NCI-H524 treated with DMSO at 0.1 percent for 48 hours (cell line): ENCODE measurements around the gene PHC3.
"Not testable (repeated sequence)": the region's sequence is repeated elsewhere in the genome, so short reads cannot be mapped to it uniquely, and the experiment has no call there.

ENCODE experiments used
- DNase-seq: peaks from one replicate; lab custom pipeline; 2025; lab: John Stamatoyannopoulos, UW

The PHC3 gene

GRCh38 chr3:170128977-170129431 is 52.5 kb downstream of the PHC3 start:
- no peak for DNase-seq

GRCh38 chr3:170128259-170128976 is 53.1 kb downstream of the PHC3 start:
- no peak for DNase-seq

DNA sequence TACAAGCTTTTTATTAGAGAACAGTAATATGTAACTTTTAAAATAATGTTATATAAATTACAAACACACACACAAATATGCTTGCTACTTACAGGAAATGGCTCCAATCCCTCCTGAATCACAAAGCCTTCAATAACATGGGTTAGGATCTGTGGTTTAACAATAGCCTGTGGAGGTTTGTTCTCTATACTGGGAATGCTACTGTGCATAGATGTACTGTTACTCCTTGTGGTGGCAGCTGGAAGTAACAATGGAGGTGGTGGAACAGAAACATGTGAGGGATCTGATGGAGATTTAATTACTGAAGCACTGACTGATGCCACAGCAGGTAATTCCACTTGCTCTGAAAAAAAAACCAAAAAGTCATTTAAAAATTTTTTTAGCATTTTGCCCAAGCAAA is 64.4 kb downstream of the PHC3 start:
- DNase-seq: no peak

DNA sequence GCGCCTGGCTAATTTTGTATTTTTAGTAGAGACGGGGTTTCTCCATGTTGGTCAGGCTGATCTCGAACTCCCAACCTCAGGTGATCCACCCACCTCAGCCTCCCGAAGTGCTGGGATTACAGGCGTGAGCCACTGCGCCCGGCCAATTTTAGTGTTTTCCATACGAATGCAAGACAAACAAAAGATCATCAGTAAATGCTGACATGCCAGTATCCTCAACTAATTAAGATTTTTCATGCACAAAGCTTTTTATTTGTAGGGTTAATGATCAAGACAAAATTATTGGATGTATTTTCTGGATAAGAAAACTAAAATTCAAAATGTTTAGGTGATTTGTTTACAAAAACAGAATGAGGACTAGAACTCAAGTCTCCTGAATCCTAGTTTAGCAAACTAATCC is 67.4 kb downstream of the PHC3 start:
- not testable (repeated sequence) for DNase-seq

DNA sequence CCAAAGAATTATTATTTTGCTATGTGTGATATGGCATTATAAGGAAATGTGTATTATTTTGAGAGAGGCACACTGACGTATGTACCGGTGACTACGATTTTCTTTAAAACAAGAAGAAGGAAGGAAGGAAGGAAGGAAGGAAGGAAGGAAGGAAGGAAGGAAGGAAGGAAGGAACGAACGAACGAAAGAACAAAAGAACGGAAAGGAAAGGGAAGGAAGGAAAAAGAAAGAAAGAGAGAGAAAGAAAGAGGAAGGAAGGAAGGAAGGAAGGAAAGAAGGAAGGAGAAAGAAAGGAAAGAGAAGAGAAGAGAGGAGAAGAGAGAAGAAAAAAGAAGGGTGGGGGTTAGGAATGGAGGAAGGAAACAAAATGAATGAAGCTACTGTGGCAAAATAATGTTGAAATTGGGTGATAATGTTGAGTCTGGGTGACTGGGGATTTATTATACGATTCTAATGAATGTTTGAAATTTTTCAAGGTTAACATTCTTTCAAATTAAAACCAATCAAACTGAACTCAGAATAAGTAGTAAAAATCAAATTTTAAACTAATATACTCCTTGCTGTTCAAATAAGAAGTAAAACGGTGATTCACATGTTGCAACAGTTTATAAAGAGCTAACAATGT is 70.3 kb downstream of the PHC3 start:
- DNase-seq: no peak

GRCh38 chr3:170109579-170110293 is 71.8 kb downstream of the PHC3 start:
- no peak for DNase-seq

DNA sequence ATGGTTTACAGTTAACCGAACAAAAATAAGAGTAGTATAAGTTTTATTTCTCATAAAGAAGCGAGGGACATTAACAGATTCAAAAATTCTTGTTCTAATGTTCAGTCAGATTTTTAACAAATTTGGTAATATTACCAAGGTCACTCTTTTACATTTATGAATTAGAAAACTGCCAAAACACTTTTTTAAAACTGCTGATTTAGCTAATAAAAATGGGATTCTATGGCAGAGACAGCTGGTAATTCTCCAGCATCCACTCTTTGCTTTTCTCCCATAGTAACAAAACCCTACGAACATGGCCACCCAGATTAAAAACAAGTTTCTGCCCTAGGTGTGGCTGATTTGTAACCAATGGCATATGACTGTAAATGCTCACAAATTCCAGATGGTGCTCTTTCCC is 72.6 kb downstream of the PHC3 start:
- no peak for DNase-seq

DNA sequence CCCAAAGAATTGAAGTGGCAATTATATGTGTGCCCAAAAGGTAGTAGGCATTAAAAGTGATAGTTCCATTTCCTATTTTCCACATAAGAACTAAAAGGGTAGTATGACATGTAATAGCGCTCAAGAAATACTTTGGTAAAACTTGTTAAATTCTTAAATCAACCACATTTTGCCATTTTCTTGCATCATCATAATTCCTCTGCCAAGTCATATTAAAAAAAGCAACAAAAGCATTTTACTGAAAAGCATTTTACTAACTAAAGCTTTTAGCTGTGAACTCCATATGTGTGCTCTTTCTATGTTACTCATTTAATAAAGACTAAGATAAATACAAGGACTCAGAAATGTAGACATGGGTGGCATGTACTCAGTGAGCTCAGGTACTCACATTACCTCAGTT is 73.6 kb downstream of the PHC3 start:
- DNase-seq: no peak

DNA sequence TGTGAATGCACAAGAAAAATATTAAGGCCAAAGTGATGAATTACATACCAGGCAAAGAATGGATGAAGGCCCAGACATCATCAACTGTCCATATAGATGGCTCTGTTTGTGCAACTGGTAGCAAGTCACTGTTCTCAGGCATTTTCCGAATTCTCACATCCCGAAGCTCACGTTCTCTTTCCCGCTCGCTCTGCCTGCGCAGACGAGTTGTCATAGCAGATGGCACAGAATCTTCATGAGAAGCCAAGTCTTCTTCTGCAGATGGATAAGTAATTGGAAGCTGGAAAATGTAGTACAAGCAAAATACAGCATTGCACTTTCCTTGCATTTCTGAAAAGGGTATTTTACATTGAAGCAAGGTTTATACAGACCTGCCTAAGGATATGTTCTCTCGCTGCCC is 79.1 kb downstream of the PHC3 start:
- no peak for DNase-seq

GRCh38 chr3:170100944-170101343 is 80.6 kb downstream of the PHC3 start:
- DNase-seq: no peak

DNA sequence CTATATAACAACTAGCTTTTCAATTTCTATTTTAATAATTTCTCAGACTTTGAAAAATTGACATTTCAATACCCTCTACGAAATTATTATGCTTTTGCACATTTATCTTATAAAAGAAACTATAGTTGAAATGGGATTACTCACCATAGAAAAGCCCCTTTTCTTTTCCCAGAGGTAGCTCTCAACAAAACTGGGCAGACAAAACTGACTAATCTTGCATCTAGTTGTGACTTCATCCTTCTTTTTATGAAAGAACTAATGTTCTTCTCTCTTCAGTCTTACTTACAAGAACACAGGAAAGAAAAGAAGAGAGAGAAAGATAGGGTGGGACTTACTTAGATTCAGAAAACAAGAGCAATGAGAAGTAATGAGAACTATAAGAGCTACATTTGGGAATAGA is 82.8 kb downstream of the PHC3 start:
- DNase-seq: no peak

GRCh38 chr3:170096342-170096741 is 85.2 kb downstream of the PHC3 start:
- no peak for DNase-seq

GRCh38 chr3:170095771-170096170 is 85.8 kb downstream of the PHC3 start:
- no peak for DNase-seq

DNA sequence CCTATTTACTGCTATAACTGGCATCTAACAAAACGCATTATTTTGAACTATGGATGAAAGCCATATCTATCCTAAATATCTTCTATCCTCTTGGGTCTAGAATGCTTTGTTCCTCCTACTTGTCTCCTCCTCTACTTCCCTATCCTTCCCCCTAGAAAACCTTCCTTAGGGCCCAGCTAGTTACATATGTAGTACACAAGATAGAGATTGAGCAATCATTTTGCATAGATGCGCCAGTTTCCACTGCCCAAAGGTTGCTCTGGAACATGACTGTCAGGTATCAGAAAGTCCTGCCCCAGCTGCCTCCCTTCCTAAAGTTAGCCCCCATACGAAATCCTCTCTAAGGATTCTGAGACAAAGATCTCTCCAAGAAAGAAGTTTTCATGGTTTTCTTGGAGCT is 88.6 kb downstream of the PHC3 start:
- no peak for DNase-seq

DNA sequence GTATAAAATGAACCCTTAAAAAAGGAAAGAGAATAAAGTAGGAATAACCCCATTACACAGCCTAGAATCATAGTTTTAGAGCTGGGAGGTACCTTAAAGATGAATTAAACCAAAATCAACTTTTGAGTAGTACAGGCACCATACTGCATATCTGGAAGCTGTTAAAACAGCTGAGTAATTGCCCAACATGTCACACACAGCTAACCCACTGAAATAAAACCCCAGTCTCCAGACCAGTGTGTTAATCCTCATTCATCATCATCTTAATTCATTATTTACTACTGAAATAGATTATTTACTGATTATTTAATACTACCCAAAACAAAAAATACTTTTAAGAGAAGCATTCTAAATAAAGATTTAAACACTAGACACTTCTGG is 90.9 kb downstream of the PHC3 start:
- no peak for DNase-seq

DNA sequence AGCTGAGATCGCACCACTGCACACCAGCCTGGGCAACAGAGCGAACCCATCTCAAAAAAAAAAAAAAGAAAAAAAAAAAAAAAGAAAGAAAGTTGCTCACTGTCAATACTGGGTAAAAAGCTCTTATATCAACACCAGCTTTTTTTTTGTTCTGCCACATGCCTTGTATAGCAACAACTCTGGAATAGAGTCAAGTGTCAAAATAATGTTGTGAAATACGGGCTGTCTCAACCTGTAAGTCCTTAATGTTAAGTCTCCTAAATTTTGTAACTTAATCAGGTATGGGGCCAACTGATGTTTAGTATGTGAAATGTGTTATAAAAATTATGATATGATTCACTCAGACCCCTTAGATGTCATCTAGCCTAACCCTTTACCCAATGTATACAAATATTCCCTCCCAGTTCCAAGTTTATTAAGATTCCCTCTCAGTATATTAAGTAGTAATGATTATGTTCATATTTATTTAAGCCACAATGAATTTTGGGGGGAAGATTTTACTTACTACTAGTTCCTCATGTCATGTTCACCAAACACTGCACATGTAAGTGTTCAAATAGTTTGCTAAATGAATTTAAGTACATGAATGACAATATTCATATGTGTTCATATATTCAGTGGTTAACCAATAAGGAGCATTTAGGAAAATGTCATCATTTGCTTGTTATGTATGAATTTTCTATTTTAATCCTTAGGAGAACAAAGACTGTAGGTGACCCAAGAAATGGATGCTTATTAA is 91.5 kb downstream of the PHC3 start:
- no peak for DNase-seq

GRCh38 chr3:170085396-170085795 is 96.1 kb downstream of the PHC3 start:
- DNase-seq: no peak

- DNase-seq: no peak
These were observed 98.2 kb downstream of the PHC3 start for GRCh38 chr3:170083343-170083742.

GRCh38 chr3:170081079-170081741 is 100.3 kb downstream of the PHC3 start:
- DNase-seq: no peak

DNA sequence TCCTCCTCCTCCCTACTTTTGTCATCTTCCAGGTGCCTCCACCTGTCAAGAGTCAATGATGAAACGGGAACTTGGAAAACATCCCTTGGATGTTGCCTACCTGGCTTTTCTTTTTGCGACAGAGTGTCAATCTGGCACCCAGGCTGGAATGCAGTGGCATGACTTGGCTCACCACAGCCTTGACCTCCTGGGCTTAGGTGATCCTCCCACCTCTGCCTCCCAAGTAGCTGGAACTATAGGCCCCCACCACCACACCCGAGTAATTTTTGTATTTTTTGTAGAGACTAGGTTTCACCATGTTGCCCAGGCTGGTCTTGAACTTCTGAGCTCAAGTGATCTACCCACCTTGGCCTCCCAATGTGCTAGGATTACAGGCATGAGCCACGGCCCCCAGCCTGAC is 100.9 kb downstream of the PHC3 start:
- no peak for DNase-seq

DNA sequence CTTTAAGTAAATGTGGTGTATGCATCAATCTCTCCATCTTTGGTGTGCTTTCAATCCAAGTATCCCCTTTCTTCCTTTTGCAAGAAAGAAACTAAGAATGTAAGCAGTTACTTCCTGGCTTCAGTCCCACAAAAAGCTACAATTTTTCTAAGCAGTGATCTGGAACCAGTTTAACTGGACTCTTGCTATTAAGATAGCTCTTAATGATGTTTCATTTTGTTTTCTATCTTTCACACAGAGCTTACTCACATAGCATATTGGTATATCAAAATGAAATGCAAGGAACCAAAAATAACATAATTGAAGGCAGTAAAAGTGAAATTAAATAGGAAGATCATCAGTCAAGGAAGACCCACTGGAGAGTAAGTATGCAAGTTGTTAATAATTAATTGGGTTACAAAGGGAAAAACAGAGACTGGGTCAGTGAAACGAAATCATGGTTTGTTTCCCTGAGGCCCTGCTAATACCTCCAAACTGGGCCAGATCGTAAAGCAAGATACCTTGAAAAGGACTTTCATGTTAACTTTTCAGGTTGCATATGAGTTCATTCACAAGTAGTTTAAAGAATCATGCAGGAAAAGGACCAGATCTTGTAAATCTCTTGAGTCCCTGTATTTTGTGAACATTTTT is 101.9 kb downstream of the PHC3 start:
- no peak for DNase-seq
